HG03095 (cell line): ENCODE measurements around the gene TUT1.
A peak's percentile ranks its signal among the peaks of the same experiment; 100 is the strongest.
"Not testable (repeated sequence)": the region's sequence is repeated elsewhere in the genome, so short reads cannot be mapped to it uniquely, and the experiment has no call there.

Source experiments
- ATAC-seq: cut with Tn5 transposase; IDR thresholded peaks from one replicate; pipeline ENCODE4 v1.9.1; 2021; ENCODE audit warnings: moderate library complexity; ENCODE audit not compliant: unreplicated experiment

Gene TUT1

DNA sequence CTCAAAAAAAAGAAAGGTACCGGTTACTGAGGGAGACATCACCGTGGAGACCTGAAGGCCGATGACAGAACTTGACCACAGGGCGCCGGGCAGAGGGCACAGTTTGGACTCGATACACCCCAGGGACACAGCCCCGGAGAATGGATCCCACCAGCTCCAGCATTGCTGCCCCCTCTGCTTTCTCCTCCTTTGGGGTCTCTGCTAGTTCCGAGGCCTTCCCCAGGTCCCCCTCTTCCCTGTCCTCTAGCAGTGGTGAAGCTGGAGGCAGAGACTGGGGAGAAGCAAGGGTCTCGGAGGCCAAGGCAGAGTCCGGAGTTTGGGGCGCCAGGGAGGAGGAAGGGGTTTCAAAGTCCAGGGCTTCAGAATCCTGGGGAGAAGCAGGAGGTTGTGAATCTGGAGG, 12.8 kb downstream of the TUT1 start:
- no peak for ATAC-seq

DNA sequence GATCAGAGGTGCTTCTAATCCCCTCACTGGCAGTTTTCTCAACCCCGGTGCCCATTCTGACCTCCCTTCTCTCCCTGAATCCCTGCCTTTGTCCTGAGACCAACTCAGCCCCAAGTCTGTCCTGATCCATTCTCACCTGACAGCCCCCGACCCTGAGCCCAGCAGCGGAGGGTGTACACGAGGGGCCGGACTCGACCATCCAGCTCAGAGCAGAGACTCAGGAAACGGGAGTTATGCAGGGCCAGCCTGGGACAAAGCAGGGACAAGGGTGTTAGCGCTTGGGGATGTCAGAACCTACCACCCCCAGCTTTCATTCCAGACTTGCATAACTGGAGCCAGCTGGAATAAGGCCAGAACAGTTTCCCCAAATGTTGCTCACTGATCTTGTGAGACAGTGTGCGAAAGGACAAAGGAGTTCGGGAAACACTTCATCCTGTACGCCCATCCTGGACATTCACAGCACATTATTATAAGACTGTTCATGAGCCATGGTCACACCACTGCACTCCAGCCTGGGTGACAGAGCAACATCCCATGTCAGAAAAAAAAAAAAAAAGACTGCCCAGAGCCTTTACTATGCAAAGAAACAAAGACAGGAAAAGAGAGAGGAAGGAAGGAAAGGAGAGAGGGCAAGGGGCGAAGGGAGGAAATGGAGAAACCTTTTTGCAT, 14.1 kb downstream of the TUT1 start:
- no peak for ATAC-seq

- no peak for ATAC-seq
Observed at GRCh38 chr11:62575837-62576236, 15.5 kb downstream of the TUT1 start.

GRCh38 chr11:62575156-62575555, 16.2 kb downstream of the TUT1 start:
- no peak for ATAC-seq

- ATAC-seq, result no peak
Observed at GRCh38 chr11:62574363-62575071, 16.8 kb downstream of the TUT1 start.

- ATAC-seq, result peak; percentile 81
Observed at GRCh38 chr11:62573592-62574362, 17.5 kb downstream of the TUT1 start, which contains the start of gene EEF1G. Gene EEF1G (minus strand): TSS chr11:62573891. CDS start chr11:62573842, 49 bp downstream.

DNA sequence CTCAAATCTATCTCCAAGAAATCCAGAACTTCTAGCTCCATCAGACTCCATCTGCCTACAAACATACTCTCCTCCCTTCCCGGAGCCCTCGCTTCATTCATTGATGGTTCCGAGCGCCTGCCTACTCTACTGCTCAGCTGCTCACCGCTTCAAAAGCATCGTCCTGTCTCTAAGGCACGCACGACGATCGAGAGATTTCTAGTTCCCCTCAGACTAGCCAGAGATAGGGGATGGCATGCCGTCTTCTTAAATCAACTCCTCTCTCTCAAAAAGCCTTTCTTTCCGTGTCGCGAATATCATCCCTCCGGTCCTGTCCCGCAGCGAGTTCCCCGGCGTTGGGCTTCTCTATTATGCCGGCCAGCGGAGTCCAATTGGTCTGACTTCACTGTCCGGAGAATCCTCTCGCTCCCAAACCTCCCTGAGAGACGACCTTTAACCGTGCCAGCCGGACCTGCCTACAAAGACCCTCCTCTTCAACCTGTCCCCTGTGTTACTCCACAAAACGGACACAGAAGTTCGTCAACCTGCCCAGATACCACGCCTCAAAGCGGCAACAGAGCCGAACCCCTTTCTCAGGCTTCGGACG, 18.2 kb downstream of the TUT1 start:
- ATAC-seq, result no peak

GRCh38 chr11:62572431-62572830, 18.9 kb downstream of the TUT1 start:
- ATAC-seq, result no peak

- not testable (repeated sequence) for ATAC-seq
Observed at GRCh38 chr11:62571493-62571892, 19.8 kb downstream of the TUT1 start.

GRCh38 chr11:62570903-62571302, 20.4 kb downstream of the TUT1 start:
- not testable (repeated sequence) for ATAC-seq

DNA sequence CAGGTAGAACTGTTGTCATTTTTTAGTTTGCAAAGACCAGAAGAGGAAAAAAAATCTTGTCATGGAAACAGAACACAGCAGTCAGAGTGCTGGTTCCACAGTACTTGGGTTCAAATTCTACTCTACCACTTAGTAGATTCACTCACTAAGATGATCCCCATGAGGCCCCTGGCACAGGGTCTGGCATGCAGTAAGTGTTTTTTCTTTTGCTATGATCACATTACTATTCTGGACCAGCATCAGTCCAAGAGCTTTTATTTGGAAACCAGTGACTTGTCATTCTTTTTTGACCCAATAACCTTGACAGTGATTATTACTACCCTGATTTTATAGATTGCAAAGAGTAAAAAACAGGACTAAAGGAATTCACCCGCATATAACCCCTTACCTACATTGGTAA, 21.7 kb downstream of the TUT1 start:
- no peak for ATAC-seq

DNA sequence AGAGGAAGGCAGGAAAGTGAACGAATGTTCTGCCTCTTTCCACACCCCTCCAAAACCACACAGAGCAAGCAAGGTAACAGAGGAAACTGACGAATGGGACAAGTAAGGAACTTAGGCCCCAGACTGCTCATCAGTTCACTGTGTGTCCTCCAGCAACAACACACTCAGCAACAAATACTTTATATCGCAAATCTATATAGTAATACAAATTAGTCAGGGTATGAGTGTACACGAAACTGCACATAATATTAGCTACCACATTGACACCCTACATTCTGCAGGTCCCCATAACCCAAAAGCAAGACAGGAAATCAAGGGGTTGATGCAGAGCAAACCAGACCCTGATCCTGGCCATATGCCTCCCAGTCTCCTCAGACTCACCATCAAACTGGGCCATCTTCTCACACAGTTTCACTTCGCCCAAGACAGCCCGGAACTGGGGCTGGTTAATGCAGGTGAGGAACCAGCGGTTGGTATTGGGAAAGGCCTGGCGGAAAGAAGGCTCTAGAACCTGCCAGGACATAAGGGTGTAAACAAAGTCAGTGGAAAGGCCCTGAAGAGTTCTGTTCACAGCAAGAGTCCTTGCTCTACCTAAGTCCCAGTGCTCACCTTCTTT, 24.2 kb downstream of the TUT1 start:
- ATAC-seq, result no peak

DNA sequence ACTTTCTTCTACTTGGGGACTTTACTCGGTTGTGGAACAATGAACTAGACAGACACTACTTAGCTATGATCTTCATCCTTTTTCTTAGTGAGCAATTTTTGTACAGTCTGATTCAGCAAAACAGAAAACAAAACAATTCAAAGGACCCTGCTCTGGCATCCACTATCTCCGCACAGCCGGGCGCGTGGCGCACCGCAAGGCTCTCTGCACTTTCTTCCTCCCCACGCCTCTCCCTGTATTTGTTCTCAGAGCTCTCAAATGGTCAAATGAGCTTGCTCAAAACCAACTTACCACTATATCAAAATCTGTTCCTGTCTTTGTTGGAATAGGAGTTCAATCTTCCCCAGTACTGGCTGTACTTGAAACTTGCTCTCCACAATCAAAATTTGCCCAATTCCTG, 25.1 kb downstream of the TUT1 start:
- no peak for ATAC-seq

DNA sequence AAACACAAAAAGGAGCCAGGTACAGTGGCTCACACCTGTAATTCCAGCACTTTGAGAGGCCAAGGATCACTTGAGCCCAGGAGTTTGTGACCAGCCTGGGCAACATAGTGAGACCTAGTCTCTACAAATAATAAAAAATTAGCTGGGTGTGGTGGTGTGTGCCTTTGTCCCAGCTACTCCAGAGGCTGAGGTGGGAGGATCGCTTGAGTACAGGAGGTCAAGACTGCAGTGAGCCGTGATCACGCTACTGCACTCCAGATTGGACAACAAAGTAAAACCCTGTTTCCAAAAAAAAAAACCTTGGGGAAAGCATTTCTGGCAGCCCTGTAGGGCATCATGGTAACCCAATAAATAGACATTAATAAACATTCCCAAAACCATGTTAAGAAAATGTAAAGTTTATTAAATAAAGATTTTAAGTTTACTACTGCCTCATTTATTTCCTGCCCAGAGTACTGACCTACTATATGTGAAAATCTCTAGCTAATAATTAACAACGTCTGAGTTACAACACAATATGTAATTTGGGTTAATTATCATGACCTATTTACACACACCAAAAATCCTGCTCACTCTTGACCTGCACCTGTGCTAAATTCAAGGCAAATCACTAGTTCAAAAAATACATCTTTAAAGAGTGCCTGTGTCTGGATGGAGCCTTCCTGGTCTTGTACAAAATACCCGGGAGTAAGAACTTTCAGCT, 26.1 kb downstream of the TUT1 start:
- ATAC-seq, result no peak

DNA sequence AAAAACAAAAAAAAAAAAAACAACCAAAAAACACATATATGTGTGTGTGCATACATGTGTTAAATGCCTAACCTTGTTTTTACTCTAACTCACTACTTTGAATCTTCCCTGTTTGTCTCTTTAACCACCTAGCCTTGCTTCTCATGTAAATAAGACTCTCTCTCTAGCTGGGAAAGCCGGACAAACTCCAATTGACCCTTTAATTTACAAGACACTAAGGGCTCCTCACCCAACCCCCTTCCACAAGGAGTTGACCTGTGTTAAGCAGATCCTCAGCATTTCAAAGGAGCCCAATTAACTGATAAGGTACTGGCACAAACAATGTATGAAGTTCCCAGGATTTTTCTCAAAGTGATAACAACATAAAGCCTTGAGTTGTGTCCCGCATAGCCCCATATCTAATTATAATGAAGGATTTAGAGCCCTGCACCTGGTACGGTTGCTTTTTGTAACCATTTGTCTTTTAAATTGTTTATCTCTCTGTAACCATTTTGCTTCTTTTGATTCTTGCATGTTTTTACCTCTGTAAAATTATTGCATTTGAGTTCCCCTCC, 29.6 kb downstream of the TUT1 start:
- ATAC-seq, result not testable (repeated sequence)

GRCh38 chr11:62560566-62561103, 30.7 kb downstream of the TUT1 start:
- ATAC-seq, result no peak

DNA sequence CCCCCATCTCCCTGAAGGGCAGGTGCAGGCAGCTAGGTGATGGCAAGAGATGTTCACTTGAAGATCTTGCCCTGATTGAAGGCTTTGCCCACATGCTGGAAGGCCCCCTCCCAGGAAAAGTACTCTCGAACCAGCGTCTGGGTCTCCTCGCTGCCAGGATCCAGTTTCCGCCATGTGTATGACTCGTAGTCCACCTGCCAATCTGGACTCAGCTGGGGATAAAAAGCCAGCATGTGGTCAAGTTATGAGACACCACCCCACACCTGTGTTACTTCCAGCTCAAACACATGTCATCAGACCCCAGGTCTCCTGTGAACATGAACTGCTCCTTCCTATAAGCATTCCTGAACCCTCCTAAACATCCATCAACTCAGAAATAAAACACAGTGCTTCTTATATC, 31.7 kb downstream of the TUT1 start:
- ATAC-seq, result not testable (repeated sequence)

GRCh38 chr11:62559204-62559603, 32.1 kb downstream of the TUT1 start:
- ATAC-seq, result no peak

- no peak for ATAC-seq
Observed at GRCh38 chr11:62558669-62559068, 32.7 kb downstream of the TUT1 start.
